HG02973 (cell line): Measurements from ENCODE around the gene SCUBE3.

Experiments used
- ATAC-seq: cut with Tn5 transposase; IDR thresholded peaks from one replicate; pipeline ENCODE4 v1.9.1; 2021; ENCODE audit warnings: moderate library complexity; ENCODE audit not compliant: unreplicated experiment

The SCUBE3 gene

DNA sequence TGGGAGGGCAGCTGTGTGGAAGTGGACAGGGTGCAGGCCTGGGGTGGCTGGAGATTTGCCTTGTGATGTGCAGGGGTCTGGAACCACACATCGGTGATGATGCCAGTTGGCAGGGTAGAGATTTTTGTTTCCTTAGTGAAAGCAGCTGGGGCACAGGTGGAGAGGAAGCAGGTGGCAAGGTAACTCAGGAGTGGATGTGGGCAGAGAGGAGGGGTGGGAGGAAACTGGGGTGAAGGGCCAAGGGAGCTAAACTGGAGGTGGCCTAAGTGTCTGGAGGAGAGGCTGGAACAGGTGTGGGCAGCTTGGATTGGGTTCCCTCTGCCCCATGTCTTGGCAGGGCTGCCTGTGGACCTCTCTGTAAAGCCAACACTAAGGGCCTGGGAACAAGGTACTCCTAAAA lies 4.7 kb upstream of the SCUBE3 start:
- no peak for ATAC-seq

DNA sequence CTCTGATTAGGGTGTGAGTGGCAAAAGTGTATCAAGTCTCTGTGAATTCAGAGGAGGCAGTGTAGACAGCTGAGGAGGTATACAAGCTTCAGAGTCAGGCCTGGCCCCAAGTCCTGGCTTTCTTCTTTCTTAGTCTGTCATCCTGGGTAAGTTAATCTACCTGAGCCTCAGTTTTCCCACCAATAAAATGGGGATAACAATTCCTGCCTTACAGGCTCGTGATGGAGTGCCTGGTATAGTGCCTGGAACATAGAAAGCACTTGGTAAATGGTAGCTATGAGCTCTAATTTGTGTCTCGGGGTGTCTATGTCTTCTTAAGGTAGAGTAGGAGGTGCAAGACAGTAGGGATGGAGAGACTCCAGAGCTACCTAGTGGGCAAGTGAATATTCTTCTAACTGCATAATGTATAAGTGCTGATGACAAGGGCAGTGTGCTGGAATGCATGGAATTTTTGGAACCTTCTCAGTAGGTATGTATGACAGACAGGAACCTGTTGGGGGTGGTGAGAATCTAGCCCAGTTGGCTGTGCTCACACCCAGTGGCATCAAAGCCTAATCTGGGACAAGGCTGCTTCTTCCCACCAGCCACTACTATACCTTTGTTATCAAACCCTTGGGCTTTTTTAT lies 4.0 kb upstream of the SCUBE3 start:
- ATAC-seq, result no peak

DNA sequence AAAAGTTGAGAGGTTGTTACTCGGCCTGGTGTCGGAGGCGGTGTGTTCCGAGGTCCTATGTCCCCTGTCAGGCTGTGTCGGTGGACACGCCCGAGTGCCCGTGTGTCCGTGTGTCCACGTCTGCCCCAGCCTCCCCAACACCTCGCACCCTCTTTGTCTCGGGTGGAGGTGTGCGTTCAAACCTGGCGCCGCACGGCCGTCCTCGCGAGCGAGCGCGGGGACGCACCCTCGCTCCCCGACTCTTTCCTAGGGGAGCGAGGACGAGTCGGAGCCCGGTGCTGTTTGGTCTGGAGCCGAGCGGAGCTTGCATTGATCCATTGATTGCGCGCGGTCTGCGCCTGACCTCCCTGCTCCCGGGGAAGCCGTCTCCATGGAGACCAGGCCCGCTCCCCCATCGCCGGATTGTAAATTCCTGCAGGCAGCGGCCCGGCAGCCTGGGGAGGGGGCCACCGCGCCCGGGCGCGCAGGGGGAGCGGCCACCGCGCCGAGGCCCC lies 411 bp upstream of the SCUBE3 start:
- no peak for ATAC-seq

DNA sequence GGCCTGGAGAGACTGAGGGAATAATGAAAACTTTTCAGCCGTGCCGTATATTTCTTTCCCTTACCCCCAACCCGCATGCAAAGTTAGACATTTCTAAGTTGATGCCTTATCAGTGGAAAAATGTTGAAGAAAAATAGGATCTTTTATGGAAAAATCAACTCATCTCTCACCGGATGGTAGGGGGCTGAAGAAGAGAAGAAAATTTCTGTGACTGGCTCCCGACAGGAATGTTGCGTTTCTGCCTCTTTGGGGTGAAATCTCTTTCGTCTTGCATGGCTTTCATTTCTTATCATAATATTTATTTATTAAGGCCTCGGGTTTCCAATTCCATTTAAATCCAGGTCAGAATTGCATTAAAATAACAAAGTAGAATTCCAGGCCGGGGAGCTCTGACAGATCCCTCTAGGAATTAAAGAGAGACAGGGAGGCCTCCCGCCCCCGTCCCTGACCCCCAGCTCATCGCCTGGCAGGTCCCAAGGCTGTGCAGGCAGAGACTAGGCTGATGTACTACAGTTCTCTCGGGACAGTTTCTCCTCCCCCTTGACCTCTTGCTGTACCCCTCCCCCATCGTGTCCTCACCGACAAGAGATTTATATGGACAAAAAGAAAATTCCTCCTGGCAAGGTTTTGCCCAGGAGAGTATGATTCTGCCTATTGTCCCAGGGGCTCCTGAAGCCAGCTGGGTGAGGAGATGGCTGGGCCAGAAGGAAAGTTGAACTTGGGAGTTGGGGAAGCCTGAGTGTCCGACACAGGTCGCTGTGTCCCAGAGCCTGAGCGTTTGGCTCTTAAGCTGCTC lies 1.3 kb downstream of the SCUBE3 start:
- ATAC-seq, result no peak

DNA sequence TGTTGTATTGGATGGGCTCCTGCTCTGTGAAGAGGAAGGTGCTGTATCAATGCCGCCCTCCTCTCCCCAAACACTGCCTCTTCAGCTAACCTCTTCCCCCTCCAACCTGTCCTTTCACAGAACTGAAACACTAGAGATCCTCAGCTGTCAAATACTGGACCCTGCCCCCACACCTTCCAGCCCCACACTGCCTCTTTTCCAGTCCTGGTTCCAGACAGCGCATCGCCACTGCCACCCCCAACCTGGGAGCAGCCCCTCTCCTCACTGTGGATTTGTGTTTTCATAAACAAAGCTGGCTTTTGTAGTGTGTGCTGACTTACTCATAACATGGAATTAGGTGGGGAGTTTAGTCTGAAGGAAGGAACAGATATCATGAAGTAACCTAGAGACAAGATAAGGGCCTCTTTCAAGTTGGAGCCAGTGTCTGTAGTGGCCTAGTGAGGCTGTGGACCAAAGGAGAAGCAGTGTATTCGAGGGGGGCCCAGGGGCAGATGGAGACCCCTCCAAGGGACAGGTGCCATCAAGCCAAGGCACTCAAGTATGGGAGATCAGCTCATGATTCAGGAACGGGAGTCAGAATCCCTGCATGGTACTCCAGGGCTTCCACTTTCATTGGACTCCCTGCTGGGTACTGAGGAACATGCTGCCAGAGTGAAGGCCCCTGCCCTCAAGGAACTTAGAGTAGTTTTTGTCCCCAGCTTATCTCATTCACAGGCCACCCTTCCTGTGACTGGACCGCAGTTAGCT lies 2.1 kb downstream of the SCUBE3 start:
- no peak for ATAC-seq

DNA sequence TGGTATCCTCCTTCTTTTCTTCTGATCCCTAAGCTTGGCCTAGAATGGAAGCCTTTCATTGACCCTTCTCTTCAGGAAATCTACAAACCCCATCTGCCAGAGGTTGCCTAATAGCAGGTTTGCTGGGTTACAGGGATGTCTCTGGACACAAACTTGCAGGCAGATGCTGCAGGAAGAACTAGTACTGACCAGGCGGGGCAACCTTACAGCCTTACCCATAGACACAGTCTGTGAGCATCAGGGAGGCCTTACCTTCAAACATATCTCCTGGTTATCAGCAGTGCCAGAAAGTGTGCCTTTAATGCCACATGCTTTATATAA lies 2.6 kb downstream of the SCUBE3 start:
- ATAC-seq, result no peak

DNA sequence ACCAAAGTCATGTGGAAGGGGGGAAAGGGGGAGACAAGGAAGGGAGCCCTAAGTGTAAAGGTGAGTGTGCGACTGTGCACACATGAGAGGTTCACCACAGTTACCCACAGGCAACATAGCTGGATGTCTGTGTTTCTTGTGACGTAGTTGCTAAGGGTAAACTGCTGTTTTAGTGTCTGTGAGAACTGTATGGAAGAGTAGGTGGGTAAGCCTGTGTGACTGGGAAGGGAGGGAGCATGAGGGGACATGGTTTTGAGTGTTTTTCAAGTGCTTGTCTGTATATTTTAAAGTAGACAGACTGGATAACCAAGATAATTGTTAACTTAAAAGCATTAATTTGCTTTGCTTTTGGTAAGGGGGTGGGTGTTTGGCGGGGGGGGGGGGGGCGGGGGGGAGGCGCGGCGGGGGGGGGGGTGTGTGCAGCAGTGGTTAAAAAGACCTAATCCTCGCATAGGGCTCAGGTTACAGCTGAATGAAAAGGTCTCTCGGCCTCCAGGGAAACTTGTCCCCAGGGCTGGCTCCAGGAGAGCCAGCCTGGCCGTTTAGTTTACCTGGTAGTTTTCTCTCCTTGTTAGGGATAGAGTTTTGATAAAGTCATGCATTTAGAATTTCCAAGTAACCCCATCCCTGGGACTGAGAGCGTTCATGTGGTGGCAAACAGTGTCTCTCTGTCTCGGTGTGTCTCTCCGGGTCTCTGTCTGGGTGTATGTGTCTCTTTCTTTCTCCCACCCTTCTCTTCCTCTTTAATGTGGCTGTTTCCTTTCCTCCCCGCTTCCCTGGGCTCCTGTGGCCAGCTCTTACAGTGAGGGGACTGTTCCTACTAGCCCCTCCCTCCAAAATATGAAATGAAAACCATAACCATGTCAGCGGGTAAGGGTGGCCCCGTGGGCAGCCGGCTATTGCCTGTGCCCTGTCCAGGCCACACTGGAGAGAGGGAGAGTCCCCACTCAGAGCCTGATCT lies 3.4 kb downstream of the SCUBE3 start:
- no peak for ATAC-seq

DNA sequence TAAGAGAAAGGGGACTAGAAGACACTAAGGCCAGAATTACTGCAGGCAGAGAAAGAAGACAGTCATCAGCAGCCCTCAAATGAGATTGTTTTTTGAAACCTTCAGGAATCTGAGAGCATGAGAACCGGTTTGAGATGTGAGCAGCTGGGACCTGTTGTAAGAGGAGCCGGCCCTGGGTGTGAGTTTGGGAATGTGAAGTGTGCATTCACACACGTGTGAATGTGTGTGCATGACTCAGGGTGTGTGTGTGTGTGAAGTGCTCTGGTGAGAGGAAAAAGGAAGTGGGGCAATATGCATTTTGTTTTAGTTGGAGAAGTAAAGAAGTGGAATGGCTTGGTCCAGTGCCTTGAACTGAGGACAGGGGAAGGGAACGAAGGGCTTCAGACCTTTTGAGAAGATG lies 4.3 kb downstream of the SCUBE3 start:
- ATAC-seq, result no peak

DNA sequence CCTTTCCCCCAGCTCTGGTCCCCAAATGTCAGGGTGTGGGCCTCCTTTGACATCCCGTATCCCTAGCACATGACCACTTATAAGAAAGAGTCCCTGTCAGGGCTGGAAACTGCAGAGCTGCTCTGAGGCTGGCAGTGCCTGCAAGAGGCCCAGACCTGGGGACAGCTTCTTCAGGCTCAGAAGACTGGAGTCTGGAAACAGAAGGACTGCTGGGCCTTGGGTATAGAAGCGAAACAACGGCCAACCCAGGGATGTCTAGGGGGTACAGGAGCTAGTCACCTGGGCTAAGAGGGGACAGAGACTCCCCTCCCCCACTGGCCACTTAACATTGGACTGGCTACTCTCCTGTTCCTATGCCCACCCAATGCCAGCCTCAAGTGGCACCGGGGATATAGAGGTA lies 4.7 kb downstream of the SCUBE3 start:
- ATAC-seq, result no peak

DNA sequence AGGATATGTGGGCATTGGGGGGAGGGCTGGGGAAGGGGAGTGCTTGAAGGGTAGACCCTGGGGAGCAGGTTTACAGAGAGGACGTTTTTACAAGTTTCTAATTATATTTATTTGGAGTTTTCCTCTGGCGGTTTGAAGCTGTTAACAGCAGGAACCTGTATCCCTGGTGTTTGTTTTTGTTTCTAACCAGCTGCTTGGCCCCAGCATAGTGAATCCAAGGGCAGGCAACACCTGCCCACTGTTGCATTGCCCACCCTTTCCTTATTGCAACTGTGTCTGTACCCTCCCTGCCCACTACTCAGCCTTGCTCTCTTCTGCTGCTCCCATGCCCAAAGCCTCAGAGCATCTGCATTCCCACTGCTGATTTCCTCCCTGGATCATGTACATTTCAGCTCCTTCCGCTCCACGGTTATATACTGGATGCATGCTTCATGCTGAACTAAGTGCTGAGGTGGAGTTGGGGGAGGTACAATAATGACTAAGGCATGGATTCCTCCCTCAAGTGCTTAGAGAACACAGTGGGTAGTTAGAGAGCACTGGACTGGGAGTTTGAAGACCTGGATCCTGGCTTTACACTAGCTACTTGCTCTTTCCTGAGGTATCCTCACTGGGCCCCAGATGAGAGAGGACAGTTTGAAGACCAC lies 6.0 kb downstream of the SCUBE3 start:
- ATAC-seq, result no peak

DNA sequence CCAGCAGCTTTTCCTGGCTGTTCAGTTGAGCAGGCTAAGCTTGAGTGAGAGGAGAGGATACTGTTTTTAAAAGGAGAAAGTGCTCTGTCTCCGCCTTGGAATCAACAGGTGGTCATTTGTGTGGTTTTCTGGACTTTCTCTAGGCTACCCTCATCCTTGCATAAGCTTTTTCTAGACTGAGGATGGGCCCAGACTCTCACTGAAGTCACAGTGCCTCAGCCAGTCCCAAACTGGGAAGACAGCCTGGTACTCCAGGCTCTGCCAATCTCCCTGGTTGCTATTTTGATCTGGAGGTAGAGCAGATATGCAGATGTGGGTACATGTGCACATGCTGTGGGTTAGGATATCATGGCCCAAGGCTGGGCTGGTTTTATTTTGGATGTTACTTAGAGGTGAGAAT lies 7.0 kb downstream of the SCUBE3 start:
- no peak for ATAC-seq

DNA sequence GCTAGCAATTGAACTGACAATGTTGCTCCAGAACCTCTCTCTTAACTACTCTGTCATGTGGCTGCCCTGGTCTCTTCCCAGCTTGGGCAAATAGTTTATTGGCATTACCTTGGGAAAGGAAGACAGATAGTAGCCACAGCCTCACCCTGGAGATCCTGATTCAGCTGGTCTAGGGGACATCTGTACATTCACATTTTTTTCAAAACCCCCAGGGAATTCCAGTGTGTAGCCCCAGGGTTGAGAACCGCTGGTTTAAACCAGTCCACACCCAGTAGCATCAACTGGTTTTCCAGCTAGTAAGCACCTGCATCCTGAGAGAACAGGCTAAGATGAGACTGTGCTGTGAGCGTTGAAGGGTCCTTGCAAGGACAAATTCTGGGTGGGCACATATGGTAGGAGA lies 9.6 kb downstream of the SCUBE3 start:
- no peak for ATAC-seq

DNA sequence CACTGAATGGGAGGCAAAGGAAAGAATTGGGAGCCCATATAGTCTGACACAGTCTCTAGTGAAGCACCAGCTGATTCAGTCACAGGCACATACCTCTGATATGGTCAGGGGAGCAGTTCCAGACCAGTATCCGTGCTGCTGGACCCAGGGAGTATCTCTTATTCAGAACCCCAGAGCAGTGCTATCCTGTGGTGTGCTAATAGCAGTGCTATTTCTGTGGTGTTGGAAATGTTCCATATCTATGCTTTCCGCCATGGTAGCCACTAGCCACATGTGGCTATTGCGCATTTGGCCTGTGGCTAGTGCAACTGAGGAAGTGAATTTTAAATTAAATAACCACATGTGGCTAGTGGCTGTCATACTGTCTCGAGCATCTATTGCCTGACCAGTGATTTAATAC lies 11.0 kb downstream of the SCUBE3 start:
- no peak for ATAC-seq

DNA sequence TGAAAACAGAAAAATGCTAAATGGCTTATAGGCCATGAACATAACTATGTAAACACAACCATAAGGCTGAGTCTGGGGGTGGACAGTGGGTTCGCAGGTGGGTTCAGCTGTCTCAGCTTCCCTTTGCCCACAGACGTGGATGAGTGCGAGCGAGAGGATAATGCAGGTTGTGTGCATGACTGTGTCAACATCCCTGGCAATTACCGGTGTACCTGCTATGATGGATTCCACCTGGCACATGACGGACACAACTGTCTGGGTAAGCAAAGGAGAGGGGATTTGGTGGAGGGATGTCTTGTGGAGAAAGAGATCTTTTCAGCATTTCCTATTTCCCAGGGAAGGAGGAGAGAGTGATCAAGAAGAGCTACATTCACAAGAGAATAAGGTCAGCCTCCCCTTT lies 14.7 kb downstream of the SCUBE3 start:
- no peak for ATAC-seq

DNA sequence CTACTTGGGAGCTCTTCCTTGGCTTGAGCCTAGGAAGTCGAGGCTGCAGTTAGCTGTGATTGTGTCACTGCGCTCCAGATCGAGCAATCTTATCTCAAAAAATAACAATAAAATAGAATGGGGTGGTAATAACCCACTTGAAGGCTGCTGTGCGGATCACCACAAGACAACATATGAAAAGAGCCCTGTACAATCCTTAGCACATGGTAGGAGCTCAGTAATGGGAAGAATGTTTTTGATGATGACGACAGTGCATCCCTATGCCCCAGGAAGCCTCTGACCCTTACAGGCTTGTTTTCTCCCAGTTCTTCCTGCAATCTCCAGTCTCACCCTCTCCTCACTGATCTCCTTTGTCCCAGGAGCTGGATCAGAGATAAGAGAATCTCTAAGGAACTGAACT lies 15.5 kb downstream of the SCUBE3 start:
- no peak for ATAC-seq

DNA sequence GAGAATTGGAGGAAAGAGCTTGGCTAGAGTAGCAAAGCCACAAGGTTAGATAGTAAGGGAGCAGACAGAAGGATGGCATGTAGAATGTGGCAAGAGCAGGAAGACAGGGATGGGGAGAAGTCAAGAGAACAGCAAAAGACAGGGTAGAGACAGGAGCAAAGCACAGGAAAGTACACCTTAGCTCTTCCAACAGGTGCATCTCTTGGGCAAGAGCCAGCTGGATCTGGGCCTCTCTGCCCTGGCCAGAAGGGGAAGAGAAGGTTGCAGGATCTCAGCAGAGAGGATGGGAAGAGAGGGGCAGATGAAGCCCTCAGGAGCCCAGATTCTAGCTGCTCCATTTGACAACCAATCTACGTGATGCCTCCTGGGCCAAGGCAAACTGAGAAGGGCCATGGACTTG lies 16.7 kb downstream of the SCUBE3 start:
- no peak for ATAC-seq

DNA sequence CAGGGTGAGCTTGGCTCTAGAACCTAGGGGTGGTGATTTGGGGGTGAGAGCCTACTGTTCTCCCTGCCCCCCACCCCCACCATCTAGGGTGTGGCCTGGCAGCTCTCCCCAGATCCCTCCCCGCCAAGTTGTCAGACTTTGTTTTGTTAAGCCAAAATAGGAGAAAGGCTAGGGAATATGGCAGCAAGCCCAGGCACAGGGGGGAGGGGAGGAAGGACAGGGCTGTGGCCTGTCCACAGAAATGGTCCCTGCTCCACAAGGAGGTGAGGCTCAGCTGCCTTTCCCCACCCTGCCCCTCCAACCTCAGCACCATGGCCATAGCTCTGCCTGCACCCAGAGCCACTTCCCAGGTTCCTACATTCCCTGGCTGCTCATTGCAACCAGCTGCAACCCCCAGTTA lies 17.2 kb downstream of the SCUBE3 start:
- ATAC-seq, result no peak

DNA sequence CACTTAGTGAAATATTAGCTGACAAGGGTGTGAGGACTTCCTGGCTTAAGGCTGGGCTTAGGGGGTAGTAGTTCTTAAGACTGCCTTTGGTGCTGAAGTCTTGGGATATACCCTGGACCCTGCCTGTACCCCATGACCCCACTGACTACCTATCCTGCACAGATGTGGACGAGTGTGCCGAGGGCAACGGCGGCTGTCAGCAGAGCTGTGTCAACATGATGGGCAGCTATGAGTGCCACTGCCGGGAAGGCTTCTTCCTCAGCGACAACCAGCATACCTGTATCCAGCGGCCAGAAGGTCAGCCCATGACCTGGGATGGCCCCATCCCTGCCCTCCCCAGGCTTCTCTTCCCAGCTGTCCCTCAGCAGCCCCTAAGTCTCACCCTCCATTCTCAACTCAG lies 17.8 kb downstream of the SCUBE3 start:
- no peak for ATAC-seq

DNA sequence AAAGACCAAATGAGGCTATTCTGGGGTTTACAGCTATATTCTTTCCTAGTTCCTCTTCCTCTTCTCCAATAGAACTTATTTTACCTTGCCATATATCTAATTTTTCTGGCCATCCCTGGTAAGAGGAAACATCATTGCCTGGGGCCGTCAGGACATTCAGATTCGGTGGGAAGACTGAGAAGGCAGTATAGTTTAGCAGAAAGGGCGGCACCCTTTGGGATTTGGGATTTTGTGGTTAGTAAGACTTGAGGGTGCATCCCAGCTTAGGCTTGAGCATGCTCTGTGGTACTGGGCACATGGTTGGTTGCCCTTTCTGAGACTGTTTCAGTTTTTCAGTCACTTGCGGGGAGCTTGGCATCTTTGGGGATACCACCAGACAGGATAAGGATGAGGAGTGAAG lies 21.1 kb downstream of the SCUBE3 start:
- no peak for ATAC-seq

DNA sequence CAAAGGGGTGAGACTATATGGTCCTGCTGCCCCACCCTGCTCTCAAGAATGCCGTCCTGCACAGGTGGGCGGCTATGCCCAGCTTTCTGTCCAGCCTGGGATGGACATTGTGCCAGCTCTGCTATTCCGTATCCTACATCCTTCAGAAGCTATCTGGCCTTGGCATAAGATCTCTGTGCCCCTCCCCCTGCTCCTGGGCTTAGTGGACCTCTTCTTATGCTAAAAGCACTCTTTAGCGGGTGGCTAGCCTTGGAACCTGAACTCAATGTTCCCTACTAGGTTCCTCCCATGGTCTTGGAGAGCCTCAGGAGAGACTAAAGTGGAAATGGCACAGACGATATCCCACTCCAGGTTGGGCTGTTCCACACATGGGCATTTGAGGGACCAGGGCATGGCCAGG lies 22.5 kb downstream of the SCUBE3 start:
- ATAC-seq, result no peak

DNA sequence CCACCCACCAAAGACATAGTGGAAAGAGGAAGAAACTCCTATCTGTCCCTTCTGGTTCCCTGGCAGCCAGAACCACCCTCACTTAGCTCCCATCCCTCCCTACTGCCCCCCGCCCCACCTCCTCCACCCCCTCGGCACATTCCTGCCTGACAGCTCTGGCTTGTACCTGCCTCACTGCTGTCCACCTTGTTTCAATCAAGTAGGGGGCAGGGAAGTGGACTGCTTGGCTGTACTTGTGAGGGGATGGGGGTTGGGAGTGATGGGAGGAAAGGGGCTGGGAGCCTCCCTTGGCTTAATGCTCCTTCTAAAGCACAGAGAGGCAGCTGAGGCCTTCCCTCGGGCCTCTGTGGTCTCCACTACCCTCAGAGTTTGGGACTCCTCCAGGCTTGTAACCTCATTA lies 23.7 kb downstream of the SCUBE3 start:
- ATAC-seq, result no peak
